Measurements from ENCODE around the gene NCKIPSD. TPM values are rescaled to one million over a fixed set of nuclear protein-coding genes. Genes with fewer than 3 reads are reported as not detected.

Gene NCKIPSD
- total RNA-seq, 6 experiments from 2014 or later, result 6.8 to 27.3 (median 12.3) TPM

GRCh38 chr3:48648188-48648850 lies 37.4 kb downstream of the NCKIPSD start:
- no peaks in the 10 kb centered on the region for H3K4me1 ChIP-seq
- no peaks in the 10 kb centered on the region for H3K36me3 ChIP-seq
- no peaks in the 10 kb centered on the region for H3K27me3 ChIP-seq
- TF ChIP-seq POLR2A (IDR thresholded peaks at IDR 0.05) (no peak), CTCF (IDR thresholded peaks at IDR 0.05) (no peak)
- ATAC-seq, result no peak
- H3K9me3 ChIP-seq, result no peaks in the 10 kb centered on the region
- no CpG with 5 or more reads among the region's 15 CpGs for WGBS (ENCODE audit: insufficient coverage, low coverage, low lambda C conversion rate, missing lambda C conversion rate)
- H3K4me3 ChIP-seq, result no peak overlapping the region
- DNase-seq, result no peak
- H3K27ac ChIP-seq, result no peak overlapping the region
- intact Hi-C loops (cut with DNase I), result no loop called here

GRCh38 chr3:48647714-48648113 lies 38.0 kb downstream of the NCKIPSD start:
- no peak overlapping the region for H3K4me3 ChIP-seq
- intact Hi-C loops (cut with DNase I), result no loop called here
- no peaks in the 10 kb centered on the region for H3K36me3 ChIP-seq
- TF ChIP-seq POLR2A (IDR thresholded peaks at IDR 0.05), result no peak
- TF ChIP-seq CTCF (IDR thresholded peaks at IDR 0.05), result no peak
- no peaks in the 10 kb centered on the region for H3K4me1 ChIP-seq
- no peaks in the 10 kb centered on the region for H3K9me3 ChIP-seq
- no peak for ATAC-seq
- WGBS (ENCODE audit: insufficient coverage, low coverage, low lambda C conversion rate, missing lambda C conversion rate), result 73% methylated on average over 7 of the region's 9 CpGs
- H3K27ac ChIP-seq, result no peak overlapping the region
- DNase-seq, result no peak
- H3K27me3 ChIP-seq, result no peaks in the 10 kb centered on the region

DNA sequence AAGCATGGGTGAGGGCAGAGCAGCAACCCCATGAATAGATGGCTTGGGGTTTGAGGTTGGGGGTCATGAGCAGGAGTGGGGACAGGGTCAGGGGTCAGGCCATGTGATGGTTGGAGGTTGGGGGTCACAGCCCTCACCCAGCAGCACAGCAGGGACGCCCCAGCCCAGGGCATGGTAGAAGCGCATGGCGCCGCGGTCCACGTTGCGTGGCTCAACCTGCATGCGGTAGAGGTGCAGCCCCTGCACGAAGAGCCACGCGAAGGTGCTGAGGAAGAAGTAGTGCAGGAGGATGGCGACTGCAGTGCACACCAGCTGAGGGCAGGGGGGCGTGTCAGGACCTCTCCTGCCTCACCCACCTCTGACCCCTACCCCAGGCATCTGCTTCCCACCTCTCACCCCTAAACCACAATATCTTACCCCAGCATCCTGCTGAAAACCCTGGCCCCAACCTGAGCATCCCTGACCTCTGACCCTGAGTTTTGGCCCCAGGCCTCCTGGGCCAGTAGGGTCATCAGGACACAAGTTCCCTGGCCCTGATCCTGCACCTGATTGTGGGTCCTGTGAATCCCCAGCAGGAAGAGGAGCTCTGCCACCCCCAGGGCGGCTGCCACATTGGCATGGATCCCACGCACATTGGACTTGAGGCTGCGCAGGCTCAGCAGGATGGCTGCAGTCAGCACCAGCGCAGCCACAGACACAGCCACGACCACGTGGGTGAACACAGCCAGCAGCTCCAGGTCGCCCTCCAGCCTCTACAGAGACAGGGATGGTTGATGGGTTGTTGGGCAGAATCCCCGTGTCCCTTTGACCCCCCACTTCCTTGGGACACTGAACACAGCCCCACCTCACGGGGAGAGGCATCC lies 40.6 kb downstream of the NCKIPSD start:
- WGBS (ENCODE audit: insufficient coverage, low coverage, low lambda C conversion rate, missing lambda C conversion rate), result no CpG with 5 or more reads among the region's 22 CpGs
- Histone ChIP-seq H3K36me3 (no peaks in the 10 kb centered on the region), H3K27ac (no peak overlapping the region), H3K9me3 (no peaks in the 10 kb centered on the region), H3K27me3 (no peaks in the 10 kb centered on the region), H3K4me3 (no peak overlapping the region), H3K4me1 (no peaks in the 10 kb centered on the region)
- intact Hi-C loops (cut with DNase I), result no loop called here
- ATAC-seq (no peak), DNase-seq (no peak)
- TF ChIP-seq POLR2A (IDR thresholded peaks at IDR 0.05) (no peak), CTCF (IDR thresholded peaks at IDR 0.05) (no peak)

DNA sequence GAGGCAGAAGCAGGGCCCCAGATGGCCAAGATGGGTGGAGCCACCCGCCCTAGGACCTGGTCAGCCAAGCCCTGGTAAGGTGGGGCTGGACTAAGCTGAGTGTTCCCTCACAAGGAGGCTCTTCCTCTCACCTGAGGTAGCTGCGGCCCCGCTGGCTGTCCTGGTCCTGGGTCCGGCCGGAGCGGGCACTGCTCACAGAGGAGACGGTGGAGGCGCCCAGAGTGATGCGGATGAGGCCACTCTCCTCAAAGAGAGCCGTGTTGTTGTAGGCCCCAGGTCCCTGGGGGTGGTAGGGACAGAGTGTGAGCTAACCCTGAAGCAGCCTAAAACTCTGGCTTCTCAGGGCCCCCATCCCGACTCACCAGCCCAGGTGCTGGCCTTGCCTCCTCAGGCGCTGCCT lies 43.1 kb downstream of the NCKIPSD start:
- Histone ChIP-seq H3K36me3 (no peaks in the 10 kb centered on the region), H3K4me1 (no peaks in the 10 kb centered on the region), H3K9me3 (no peaks in the 10 kb centered on the region), H3K27me3 (no peaks in the 10 kb centered on the region), H3K4me3 (no peak overlapping the region), H3K27ac (no peak overlapping the region)
- ATAC-seq (no peak), DNase-seq (no peak)
- no CpG with 5 or more reads among the region's 12 CpGs for WGBS (ENCODE audit: insufficient coverage, low coverage, low lambda C conversion rate, missing lambda C conversion rate)
- intact Hi-C loops (cut with DNase I), result no loop called here
- TF ChIP-seq POLR2A (IDR thresholded peaks at IDR 0.05) (no peak), CTCF (IDR thresholded peaks at IDR 0.05) (no peak)

Measured in right lobe of liver (tissue), 6 donors.